Gastrocnemius medialis (tissue), 4 donors: ENCODE data around the gene SMTNL1. TPM values are rescaled to one million over a fixed set of nuclear protein-coding genes. Genes with fewer than 3 reads are reported as not detected.

Experiments
- ATAC-seq, 2 donors: fragments of 150-250 bp; one replicate each; pipeline ENCODE4 v1.9.1; 2016
- DNase-seq, 2 donors: peaks; one replicate each; pipeline ENCODE4 v3.0.0-alpha.2; 2019
- H3K27ac ChIP-seq, 4 donors: fragments of 200-600 bp; sonication (generic); 1 replicate in 1 of 4; 2 replicates in 3 of 4; pipeline ENCODE4 v1.5.1; 2016 to 2018; ENCODE audit warnings: mild to moderate bottlenecking in 2 of 4, moderate library complexity in 1 of 4
- H3K27me3 ChIP-seq, 3 donors: fragments of 200-600 bp; sonication (generic) in 2 of 3; 1 replicate in 1 of 3; 2 replicates in 2 of 3; pipeline versions ENCODE4 v1.5.1 to v1.6.0; 2016 to 2019; ENCODE audit warnings: mild to moderate bottlenecking in 1 of 3, moderate library complexity in 1 of 3
- H3K36me3 ChIP-seq, 2 donors: fragments of 200-600 bp; sonication (generic) in 1 of 2; one replicate each; pipeline ENCODE4 v1.5.1; 2017 to 2018
- H3K4me1 ChIP-seq, 2 donors: fragments of 200-600 bp; sonication (generic) in 1 of 2; one replicate each; pipeline ENCODE4 v1.5.1; 2016 to 2017; ENCODE audit warnings: mild to moderate bottlenecking in 2 of 2
- H3K4me3 ChIP-seq, 4 donors: fragments of 200-600 bp; sonication (generic) in 3 of 4; 1 replicate in 1 of 4; 2 replicates in 3 of 4; pipeline ENCODE4 v1.5.1; 2016 to 2019; ENCODE audit warnings: mild to moderate bottlenecking in 2 of 4
- H3K9me3 ChIP-seq, 3 donors: fragments of 200-600 bp; sonication (generic) in 2 of 3; 1 replicate in 1 of 3; 2 replicates in 2 of 3; pipeline ENCODE4 v1.5.1; 2016 to 2019
- POLR2A ChIP-seq, 2 donors: fragments of 450-650 bp; IDR thresholded peaks; one replicate each; pipeline ENCODE4 v1.6.1; 2017; ENCODE audit warnings: antibody characterized with exemption in 2 of 2, mild to moderate bottlenecking in 2 of 2, moderate library complexity in 2 of 2
- in situ Hi-C, 4 donors: fragments of 200-750 bp; cut with MboI; loops; one replicate each; pipeline versions ENCODE4 v1.15.0 to v1.8.0; 2017; ENCODE audit warnings: low sequenced_read_pairs in 4 of 4
- intact Hi-C: fragments of 100-400 bp; cut with DNase I; formaldehyde crosslinking; loops from one replicate; pipeline ENCODE4 v1.15.1; 2023; ENCODE audit warnings: low total_unique reads
- total RNA-seq, 4 donors: library from RNA; depleted of rRNA; stranded (reverse); fragments of >200 nt; gene quantifications; one replicate each; pipeline versions ENCODE4 v1.1.0 to v1.2.3, GENCODE V29; 2016
- TF ChIP-seq, protein P1 (sequence below), 5 experiments: fragments of 450-650 bp in 3 of 5; fragments of 200-600 bp in 2 of 5; sonication (generic) in 2 of 5; IDR thresholded peaks in 4 of 5; conservative IDR thresholded peaks in 1 of 5; 1 replicate in 4 of 5; 2 replicates in 1 of 5; pipeline ENCODE4 v1.5.1; 2016 to 2019; ENCODE audit warnings: antibody characterized with exemption in 5 of 5, mild to moderate bottlenecking in 3 of 5, moderate library complexity in 3 of 5

Gene SMTNL1
- total RNA-seq, 4 donors from 2014 or later, result 23.0 to 52.7 (median 43.4) TPM

DNA sequence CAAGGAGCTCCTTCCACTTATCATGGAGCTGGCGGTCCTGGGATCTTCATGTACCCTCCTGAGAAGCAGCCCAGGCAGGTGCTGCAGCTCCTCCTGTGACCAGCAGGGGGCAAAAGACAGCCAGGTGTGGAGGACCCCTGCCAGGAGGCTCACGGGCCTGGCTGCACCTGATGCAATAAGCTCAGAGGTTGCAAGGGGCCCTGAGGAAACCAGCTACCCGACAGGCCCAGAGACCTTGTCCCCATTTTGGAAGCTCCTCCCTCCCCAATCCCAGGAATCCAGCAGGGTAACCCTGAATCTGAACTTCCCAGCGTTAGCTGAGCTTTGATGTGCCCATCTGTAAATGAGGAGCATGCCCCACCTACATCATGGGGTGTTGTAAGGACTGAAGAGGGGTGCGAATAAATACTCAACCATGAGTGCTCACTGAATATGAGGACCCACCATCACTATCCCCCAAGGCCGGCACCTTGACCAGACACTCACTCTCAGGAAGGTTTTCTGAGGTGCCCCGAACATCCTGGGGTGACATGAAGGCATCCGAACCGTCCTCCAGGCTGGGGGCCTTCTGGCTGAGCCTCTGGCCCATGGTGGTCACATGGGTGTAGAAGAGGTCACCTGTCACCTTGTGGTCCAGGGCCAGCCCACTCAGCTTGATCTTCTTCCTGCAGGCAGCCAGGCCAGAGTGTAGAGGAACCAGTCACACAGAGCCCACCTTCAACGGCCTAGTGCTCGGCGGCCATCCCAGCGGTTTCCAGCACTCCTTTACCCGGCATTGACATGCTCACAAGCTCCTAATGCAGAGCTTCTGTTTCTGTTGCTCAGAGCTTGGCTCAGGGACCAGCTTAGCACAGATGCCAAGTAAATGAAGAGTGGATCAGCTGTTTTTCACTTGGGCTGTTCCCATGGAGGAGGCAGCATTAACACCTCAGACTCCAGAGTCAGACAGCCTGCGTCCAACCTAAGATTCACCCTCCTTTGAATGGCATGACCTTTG, 43.6 kb upstream of the SMTNL1 start:
- in situ Hi-C loops (loop anchor here (5.0 to 25.0 kb wide), 3 partner anchors 33 to 169 kb away; partner anchors contain the start of genes P2RX3 (in 1 of the 4), SSRP1 (in 1 of the 4) and TNKS1BP1 (in 1 of the 4)), intact Hi-C loops (loop anchor here (1.0 kb wide), 1 partner anchor 32 kb away; no protein-coding TSS in a partner anchor)
- Histone ChIP-seq H3K27me3 (no peaks in the 10 kb centered on the region), H3K4me1 (peaks cover 20 to 25% of the 10 kb centered on the region in 2 donors), H3K9me3 (no peaks in the 10 kb centered on the region), H3K27ac (peak overlapping the region; percentile 72 to 80 (median 77)), H3K4me3 (no peak overlapping the region), H3K36me3 (peaks cover 0 to 13% of the 10 kb centered on the region in 2 donors)
- TF ChIP-seq, protein P1, sequence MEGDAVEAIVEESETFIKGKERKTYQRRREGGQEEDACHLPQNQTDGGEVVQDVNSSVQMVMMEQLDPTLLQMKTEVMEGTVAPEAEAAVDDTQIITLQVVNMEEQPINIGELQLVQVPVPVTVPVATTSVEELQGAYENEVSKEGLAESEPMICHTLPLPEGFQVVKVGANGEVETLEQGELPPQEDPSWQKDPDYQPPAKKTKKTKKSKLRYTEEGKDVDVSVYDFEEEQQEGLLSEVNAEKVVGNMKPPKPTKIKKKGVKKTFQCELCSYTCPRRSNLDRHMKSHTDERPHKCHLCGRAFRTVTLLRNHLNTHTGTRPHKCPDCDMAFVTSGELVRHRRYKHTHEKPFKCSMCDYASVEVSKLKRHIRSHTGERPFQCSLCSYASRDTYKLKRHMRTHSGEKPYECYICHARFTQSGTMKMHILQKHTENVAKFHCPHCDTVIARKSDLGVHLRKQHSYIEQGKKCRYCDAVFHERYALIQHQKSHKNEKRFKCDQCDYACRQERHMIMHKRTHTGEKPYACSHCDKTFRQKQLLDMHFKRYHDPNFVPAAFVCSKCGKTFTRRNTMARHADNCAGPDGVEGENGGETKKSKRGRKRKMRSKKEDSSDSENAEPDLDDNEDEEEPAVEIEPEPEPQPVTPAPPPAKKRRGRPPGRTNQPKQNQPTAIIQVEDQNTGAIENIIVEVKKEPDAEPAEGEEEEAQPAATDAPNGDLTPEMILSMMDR (IDR thresholded peaks at IDR 0.05 in 4 of 5, conservative IDR thresholded peaks at IDR 0.05 in 1 of 5), result peak; percentile 88 to 96 (median 92)
- TF ChIP-seq POLR2A (IDR thresholded peaks at IDR 0.05), result no peak
- ATAC-seq (peak; percentile 74 to 82), DNase-seq (peak; percentile 45 to 80)

DNA sequence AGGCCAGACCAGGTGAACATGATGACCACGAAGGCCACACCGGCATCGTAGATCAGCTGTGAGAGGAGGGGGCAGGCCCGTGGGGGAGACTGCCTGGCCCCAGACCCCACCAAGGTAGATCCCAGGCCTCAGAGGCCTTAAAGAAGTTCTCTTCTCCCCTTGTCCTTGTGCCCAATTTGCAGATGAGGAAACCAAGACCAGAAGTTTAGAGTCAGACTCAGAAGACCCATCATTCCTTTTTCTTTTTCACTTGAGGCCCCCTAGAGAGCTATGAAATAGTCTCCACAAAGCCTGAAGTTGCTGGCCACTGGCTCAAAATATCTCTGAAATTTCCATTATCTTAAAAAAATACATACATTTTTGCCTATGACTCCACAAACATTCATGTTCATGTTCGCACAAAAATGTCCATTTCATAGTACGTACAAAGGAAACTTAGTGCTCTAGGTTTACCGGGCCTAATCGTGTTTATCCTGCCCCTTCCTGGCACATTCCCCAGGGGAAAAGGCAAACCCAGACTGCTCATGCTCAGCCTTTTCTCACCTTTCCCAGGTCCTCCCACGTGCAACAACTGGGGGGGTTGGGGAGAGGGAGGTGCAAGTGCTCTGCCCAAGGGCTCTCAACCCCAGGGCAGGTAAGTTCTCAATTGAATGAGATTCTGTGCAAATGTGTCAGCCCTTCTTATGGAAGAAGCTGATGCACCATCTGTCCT, 41.1 kb upstream of the SMTNL1 start:
- TF ChIP-seq, protein P1 (IDR thresholded peaks at IDR 0.05 in 4 of 5, conservative IDR thresholded peaks at IDR 0.05 in 1 of 5), result no peak
- no peak for TF ChIP-seq POLR2A (IDR thresholded peaks at IDR 0.05)
- H3K9me3 ChIP-seq, result no peaks in the 10 kb centered on the region
- DNase-seq (no peak), ATAC-seq (no peak)
- in situ Hi-C loops, result loop anchor here in 2 of 4 donors (10.0 to 25.0 kb wide), 2 partner anchors 159 to 171 kb away; partner anchors contain the start of genes P2RX3 (in 1 of the 2), SSRP1 (in 1 of the 2) and TNKS1BP1 (in 1 of the 2)
- intact Hi-C loops, result no loop called here
- H3K27me3 ChIP-seq, result no peaks in the 10 kb centered on the region
- peaks cover 40 to 44% of the 10 kb centered on the region in 2 donors for H3K4me1 ChIP-seq
- H3K27ac ChIP-seq, result peak overlapping the region in 2 of 4 donors; percentile 33 to 80
- no peaks in the 10 kb centered on the region for H3K36me3 ChIP-seq
- no peak overlapping the region for H3K4me3 ChIP-seq

DNA sequence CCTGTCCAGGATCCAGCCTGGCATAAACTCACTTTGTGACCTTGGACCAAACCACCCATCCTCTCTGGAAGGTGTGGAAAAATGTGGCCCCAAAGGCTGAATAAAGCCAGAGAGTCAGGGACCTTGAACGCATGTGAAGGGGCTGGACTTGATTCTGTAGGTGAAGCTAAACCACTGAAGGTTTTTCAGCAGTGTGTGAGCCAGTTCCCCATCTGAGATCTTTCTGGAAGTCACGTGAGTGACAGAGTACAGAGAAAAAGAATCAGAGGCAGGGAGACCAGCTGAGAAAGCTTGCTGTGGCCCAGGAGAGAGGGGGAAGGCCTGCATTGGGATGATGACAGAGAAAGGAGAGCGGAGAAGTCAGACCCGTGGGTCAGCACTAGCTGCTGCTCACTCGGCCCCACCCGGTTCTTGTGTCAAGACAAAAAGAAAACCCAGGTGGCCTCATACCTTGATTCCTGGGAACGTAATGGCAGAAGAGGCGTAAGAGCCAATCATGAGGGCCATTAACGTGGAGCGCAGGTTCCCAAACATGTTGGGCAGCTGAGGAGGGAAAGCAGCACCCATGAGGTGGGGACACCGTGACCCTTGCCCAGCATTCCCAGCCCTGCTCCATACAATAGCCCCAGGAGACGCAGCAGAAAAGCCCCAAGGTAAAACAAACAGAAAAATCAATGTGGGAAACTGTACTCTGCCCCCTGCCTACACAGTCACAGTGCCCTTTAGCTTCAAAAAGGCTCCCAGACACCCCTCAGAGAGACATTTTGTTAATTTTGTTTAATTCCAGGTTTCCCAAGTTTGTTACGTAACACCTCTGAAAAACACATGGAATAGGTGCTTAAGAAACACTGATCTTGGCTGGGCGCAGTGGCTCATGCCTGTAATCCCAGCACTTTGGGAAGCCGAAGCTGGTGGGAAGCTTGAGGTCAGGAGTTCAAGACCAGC, 39.8 kb upstream of the SMTNL1 start:
- no peak overlapping the region for H3K4me3 ChIP-seq
- H3K9me3 ChIP-seq, result no peaks in the 10 kb centered on the region
- no peaks in the 10 kb centered on the region for H3K36me3 ChIP-seq
- in situ Hi-C loops (loop anchor here in 2 of 4 donors (10.0 to 25.0 kb wide), 2 partner anchors 160 to 173 kb away; partner anchors contain the start of genes P2RX3 (in 1 of the 2), SSRP1 (in 1 of the 2) and TNKS1BP1 (in 1 of the 2)), intact Hi-C loops (no loop called here)
- peaks cover 42 to 50% of the 10 kb centered on the region in 2 donors for H3K4me1 ChIP-seq
- H3K27ac ChIP-seq, result peak overlapping the region in 3 of 4 donors; percentile 3 to 92 (median 87)
- no peaks in the 10 kb centered on the region for H3K27me3 ChIP-seq
- DNase-seq (no peak), ATAC-seq (no peak)
- TF ChIP-seq POLR2A (IDR thresholded peaks at IDR 0.05), result no peak
- TF ChIP-seq, protein P1 (IDR thresholded peaks at IDR 0.05 in 4 of 5, conservative IDR thresholded peaks at IDR 0.05 in 1 of 5), result no peak
